CD4-positive, alpha-beta T cell treated with Interleukin-21 for 1 hour (primary cell): ENCODE measurements around the gene ADAMTS2.
"Not testable (repeated sequence)": the region's sequence is repeated elsewhere in the genome, so short reads cannot be mapped to it uniquely, and the experiment has no call there.

Experiments used
- DNase-seq: peaks from one replicate; pipeline ENCODE4 v3.0.0-alpha.2; 2020

The ADAMTS2 gene

GRCh38 chr5:179120421-179120861 lies 224.8 kb downstream of the ADAMTS2 start:
- DNase-seq = no peak

- no peak for DNase-seq
Measured at GRCh38 chr5:179119415-179120170, 225.7 kb downstream of the ADAMTS2 start.

- no peak for DNase-seq
Measured at GRCh38 chr5:179118756-179119414, 226.4 kb downstream of the ADAMTS2 start.

GRCh38 chr5:179118338-179118737 lies 226.9 kb downstream of the ADAMTS2 start:
- DNase-seq = no peak

GRCh38 chr5:179115845-179116524 lies 229.3 kb downstream of the ADAMTS2 start:
- no peak for DNase-seq

GRCh38 chr5:179115307-179115706 lies 230.0 kb downstream of the ADAMTS2 start:
- DNase-seq = no peak

GRCh38 chr5:179114756-179115155 lies 230.5 kb downstream of the ADAMTS2 start:
- no peak for DNase-seq

- DNase-seq = no peak
Measured at GRCh38 chr5:179113945-179114641, 231.2 kb downstream of the ADAMTS2 start.

- DNase-seq = no peak
Measured at GRCh38 chr5:179113143-179113530, 232.1 kb downstream of the ADAMTS2 start.

GRCh38 chr5:179112469-179113142 lies 232.7 kb downstream of the ADAMTS2 start:
- no peak for DNase-seq

- no peak for DNase-seq
Measured at GRCh38 chr5:179111267-179112207, 233.7 kb downstream of the ADAMTS2 start.

- no peak for DNase-seq
Measured at GRCh38 chr5:179110528-179110927, 234.7 kb downstream of the ADAMTS2 start.

- not testable (repeated sequence) for DNase-seq
Measured at GRCh38 chr5:179101282-179101681, 244.0 kb downstream of the ADAMTS2 start.

- DNase-seq = no peak
Measured at GRCh38 chr5:179089502-179089901, 255.8 kb downstream of the ADAMTS2 start.

- DNase-seq = no peak
Measured at GRCh38 chr5:179080724-179081123, 264.5 kb downstream of the ADAMTS2 start.

- no peak for DNase-seq
Measured at GRCh38 chr5:179079165-179079987, 265.9 kb downstream of the ADAMTS2 start.

- no peak for DNase-seq
Measured at GRCh38 chr5:179065703-179066102, 279.6 kb downstream of the ADAMTS2 start.

GRCh38 chr5:179061025-179061424 lies 284.2 kb downstream of the ADAMTS2 start:
- DNase-seq = no peak
